Measurements from ENCODE around the gene MAP3K4. TPM values are rescaled to one million over a fixed set of nuclear protein-coding genes. Genes with fewer than 3 reads are reported as not detected.

MAP3K4 gene
- total RNA-seq, 1 donor = 31.1 TPM

GRCh38 chr6:161101517-161101916 lies 109.9 kb downstream of the MAP3K4 start:
- DNase-seq (ENCODE audit: insufficient read length, low spot score, missing footprints) = no peak
- H3K79me2 ChIP-seq (ENCODE audit: insufficient read depth, low read length) = no peaks in the 10 kb centered on the region

GRCh38 chr6:161103475-161103874 lies 111.9 kb downstream of the MAP3K4 start:
- H4K20me1 ChIP-seq (ENCODE audit: insufficient read depth, low read length) = no peaks in the 10 kb centered on the region
- no peak overlapping the region for H2AFZ ChIP-seq (ENCODE audit: low read length)
- H3K4me1 ChIP-seq (ENCODE audit: insufficient read depth, low read length) = peaks cover 27% of the 10 kb centered on the region
- no peaks in the 10 kb centered on the region for H3K79me2 ChIP-seq (ENCODE audit: insufficient read depth, low read length)
- no peak overlapping the region for H3K4me2 ChIP-seq (ENCODE audit: insufficient read depth, low read length)
- no peaks in the 10 kb centered on the region for H3K9me3 ChIP-seq (ENCODE audit: low read depth, low read length)
- peaks cover 62% of the 10 kb centered on the region for H3K36me3 ChIP-seq (ENCODE audit: insufficient read depth, low read length)
- peak overlapping the region; percentile 13 for H3K27ac ChIP-seq (ENCODE audit: low read depth, low read length)
- H3K4me3 ChIP-seq (ENCODE audit: insufficient read depth, low read length) = no peak overlapping the region
- DNase-seq (ENCODE audit: insufficient read length, low spot score, missing footprints) = peak; percentile 18
- no peaks in the 10 kb centered on the region for H3K27me3 ChIP-seq (ENCODE audit: insufficient read depth, low read length)
- TF ChIP-seq CTCF (IDR thresholded peaks at IDR 0.05; ENCODE audit: extremely low read depth, low read depth, low read length) = no peak

More at GRCh38 chr6:161101517-161101916, 109.9 kb downstream of the MAP3K4 start:
- H3K27me3 ChIP-seq (ENCODE audit: insufficient read depth, low read length) = no peaks in the 10 kb centered on the region
- H2AFZ ChIP-seq (ENCODE audit: low read length) = no peak overlapping the region
- H3K4me2 ChIP-seq (ENCODE audit: insufficient read depth, low read length) = no peak overlapping the region
- H3K9me3 ChIP-seq (ENCODE audit: low read depth, low read length) = no peaks in the 10 kb centered on the region
- H3K27ac ChIP-seq (ENCODE audit: low read depth, low read length) = no peak overlapping the region
- TF ChIP-seq CTCF (IDR thresholded peaks at IDR 0.05; ENCODE audit: extremely low read depth, low read depth, low read length) = peak; percentile 42
- peaks cover 61% of the 10 kb centered on the region for H3K36me3 ChIP-seq (ENCODE audit: insufficient read depth, low read length)
- H3K4me3 ChIP-seq (ENCODE audit: insufficient read depth, low read length) = no peak overlapping the region
- peaks cover 20% of the 10 kb centered on the region for H3K4me1 ChIP-seq (ENCODE audit: insufficient read depth, low read length)
- H4K20me1 ChIP-seq (ENCODE audit: insufficient read depth, low read length) = no peaks in the 10 kb centered on the region

GRCh38 chr6:161104966-161105365 lies 113.4 kb downstream of the MAP3K4 start:
- no peak overlapping the region for H3K4me3 ChIP-seq (ENCODE audit: insufficient read depth, low read length)
- H2AFZ ChIP-seq (ENCODE audit: low read length) = no peak overlapping the region
- H3K4me2 ChIP-seq (ENCODE audit: insufficient read depth, low read length) = no peak overlapping the region
- no peaks in the 10 kb centered on the region for H3K9me3 ChIP-seq (ENCODE audit: low read depth, low read length)
- no peak for DNase-seq (ENCODE audit: insufficient read length, low spot score, missing footprints)
- no peak for TF ChIP-seq CTCF (IDR thresholded peaks at IDR 0.05; ENCODE audit: extremely low read depth, low read depth, low read length)
- H3K4me1 ChIP-seq (ENCODE audit: insufficient read depth, low read length) = peaks cover 27% of the 10 kb centered on the region
- no peaks in the 10 kb centered on the region for H4K20me1 ChIP-seq (ENCODE audit: insufficient read depth, low read length)
- H3K27ac ChIP-seq (ENCODE audit: low read depth, low read length) = peak overlapping the region; percentile 61
- peaks cover 67% of the 10 kb centered on the region for H3K36me3 ChIP-seq (ENCODE audit: insufficient read depth, low read length)
- no peaks in the 10 kb centered on the region for H3K27me3 ChIP-seq (ENCODE audit: insufficient read depth, low read length)
- no peaks in the 10 kb centered on the region for H3K79me2 ChIP-seq (ENCODE audit: insufficient read depth, low read length)

- no peak overlapping the region for H2AFZ ChIP-seq (ENCODE audit: low read length)
- peak overlapping the region; percentile 61 for H3K27ac ChIP-seq (ENCODE audit: low read depth, low read length)
- peaks cover 65% of the 10 kb centered on the region for H3K36me3 ChIP-seq (ENCODE audit: insufficient read depth, low read length)
- peaks cover 27% of the 10 kb centered on the region for H3K4me1 ChIP-seq (ENCODE audit: insufficient read depth, low read length)
- no peak overlapping the region for H3K4me3 ChIP-seq (ENCODE audit: insufficient read depth, low read length)
- H3K4me2 ChIP-seq (ENCODE audit: insufficient read depth, low read length) = no peak overlapping the region
- H3K79me2 ChIP-seq (ENCODE audit: insufficient read depth, low read length) = no peaks in the 10 kb centered on the region
- no peaks in the 10 kb centered on the region for H3K9me3 ChIP-seq (ENCODE audit: low read depth, low read length)
- no peak for DNase-seq (ENCODE audit: insufficient read length, low spot score, missing footprints)
- TF ChIP-seq CTCF (IDR thresholded peaks at IDR 0.05; ENCODE audit: extremely low read depth, low read depth, low read length) = no peak
- no peaks in the 10 kb centered on the region for H3K27me3 ChIP-seq (ENCODE audit: insufficient read depth, low read length)
- no peaks in the 10 kb centered on the region for H4K20me1 ChIP-seq (ENCODE audit: insufficient read depth, low read length)
Measured at GRCh38 chr6:161105408-161105807, 113.8 kb downstream of the MAP3K4 start.

All from osteoblast (primary cell).